Left colon (tissue), 2 donors: ENCODE results near the gene LPGAT1. TPM values are rescaled to one million over a fixed set of nuclear protein-coding genes. Genes with fewer than 3 reads are reported as not detected.
"Not testable (repeated sequence)": the region's sequence is repeated elsewhere in the genome, so short reads cannot be mapped to it uniquely, and the experiment has no call there.

Source experiments
- ATAC-seq: fragments of 200-7000 bp; cut with Tn5 transposase; one replicate; pipeline ENCODE4 v1.9.1; 2020; ENCODE audit warnings: mild to moderate bottlenecking, moderate library complexity
- DNase-seq, 2 donors: peaks; one replicate each; pipeline ENCODE4 v3.0.0-alpha.2; 2020
- intact Hi-C, 2 donors: fragments of 100-400 bp; cut with DNase I in 1 of 2; cut with micrococcal nuclease in 1 of 2; formaldehyde crosslinking; loops; one replicate each; pipeline versions ENCODE4 v1.11.2 to v1.14.0; 2022; cut with DNase I, micrococcal nuclease
- long read RNA-seq: library from polyadenylated mRNA; unstranded; transcript quantifications from one replicate; pipeline ENCODE4 v2.0.0, GENCODE V29; 2021
- total RNA-seq, 2 donors: library from RNA; stranded (reverse); fragmentation: NEBNext Ultra II Directional; extraction: Animal tissue kit (Norgen Biotek cat#: 25700); gene quantifications; one replicate each; pipeline ENCODE4 v1.2.1, GENCODE V29; 2021
- donor health status: DM: no; HTN: no; CAD: no.
- donor health status: DM: yes; HTN: yes; CAD: no.

LPGAT1 gene
- total RNA-seq, result 10 to 100 TPM; 30.9 to 46.0 TPM
- long read RNA-seq, partial matches to known transcripts, result 5 of 28 reads
- long read RNA-seq, other reads (novel, unspliced or antisense), result 23 of 28 reads

GRCh38 chr1:211830328-211831142, at the start of gene LPGAT1:
Gene LPGAT1, minus strand, starts transcription at chr1:211830763. Its CDS starts 1,467 bp downstream, at chr1:211829296.
- intact Hi-C loops, result no loop called here

GRCh38 chr1:211879475-211879874, 48.9 kb upstream of the LPGAT1 start:
- no peak for ATAC-seq
- no peak for DNase-seq
- intact Hi-C loops, result no loop called here

More at GRCh38 chr1:211830328-211831142, at the start of gene LPGAT1:
- ATAC-seq (peak; percentile 93), DNase-seq (peak; percentile 68 to 87)

- no peak for DNase-seq
- ATAC-seq, result no peak
These were observed 46.5 kb upstream of the LPGAT1 start for GRCh38 chr1:211876851-211877590.

GRCh38 chr1:211875541-211875940, 45.0 kb upstream of the LPGAT1 start:
- ATAC-seq (no peak), DNase-seq (no peak)
- intact Hi-C loops, result no loop called here

More at GRCh38 chr1:211876851-211877590, 46.5 kb upstream of the LPGAT1 start:
- intact Hi-C loops, result no loop called here

- ATAC-seq, result no peak
These were observed 44.2 kb upstream of the LPGAT1 start for GRCh38 chr1:211874521-211875347.

GRCh38 chr1:211873731-211874130, 43.2 kb upstream of the LPGAT1 start:
- DNase-seq, intact Hi-C loops, ATAC-seq: not testable (repeated sequence)

More at GRCh38 chr1:211874521-211875347, 44.2 kb upstream of the LPGAT1 start:
- no peak for DNase-seq
- intact Hi-C loops, result no loop called here

- DNase-seq (no peak), ATAC-seq (no peak)
- intact Hi-C loops, result no loop called here
These were observed 39.6 kb upstream of the LPGAT1 start for GRCh38 chr1:211870156-211870555.

GRCh38 chr1:211865180-211865579, 34.6 kb upstream of the LPGAT1 start:
- intact Hi-C loops, result no loop called here
- DNase-seq, result no peak
- no peak for ATAC-seq

GRCh38 chr1:211859405-211859804, 28.8 kb upstream of the LPGAT1 start:
- no peak for ATAC-seq
- no peak for DNase-seq
- intact Hi-C loops, result no loop called here

- no peak for DNase-seq
- no peak for ATAC-seq
- intact Hi-C loops, result no loop called here
These were observed 20.6 kb upstream of the LPGAT1 start for GRCh38 chr1:211851174-211851573.

GRCh38 chr1:211843507-211844298, 13.1 kb upstream of the LPGAT1 start:
- DNase-seq (no peak), ATAC-seq (no peak)
- intact Hi-C loops, result no loop called here

GRCh38 chr1:211843018-211843417, 12.5 kb upstream of the LPGAT1 start:
- intact Hi-C loops, result no loop called here
- DNase-seq (no peak), ATAC-seq (no peak)

- ATAC-seq, result no peak
- intact Hi-C loops, result no loop called here
- DNase-seq, result no peak
These were observed 12.0 kb upstream of the LPGAT1 start for GRCh38 chr1:211842518-211842917.

- no peak for DNase-seq
- intact Hi-C loops, result no loop called here
- no peak for ATAC-seq
These were observed 8.5 kb upstream of the LPGAT1 start for GRCh38 chr1:211839106-211839505.

- intact Hi-C loops, result no loop called here
- ATAC-seq (no peak), DNase-seq (no peak)
These were observed 2.7 kb upstream of the LPGAT1 start for GRCh38 chr1:211833174-211833820.

GRCh38 chr1:211832661-211833060, 2.1 kb upstream of the LPGAT1 start:
- no peak for DNase-seq
- intact Hi-C loops, result no loop called here
- no peak for ATAC-seq

GRCh38 chr1:211831558-211832323, 1.2 kb upstream of the LPGAT1 start:
- intact Hi-C loops, result no loop called here
- no peak for DNase-seq
- ATAC-seq, result no peak
